ENCODE data around the gene HS2ST1. TPM values are rescaled to one million over a fixed set of nuclear protein-coding genes. Genes with fewer than 3 reads are reported as not detected.

Gene HS2ST1
- polyA plus RNA-seq, 4 donors = 4.1 to 37.8 (median 7.5) TPM

DNA sequence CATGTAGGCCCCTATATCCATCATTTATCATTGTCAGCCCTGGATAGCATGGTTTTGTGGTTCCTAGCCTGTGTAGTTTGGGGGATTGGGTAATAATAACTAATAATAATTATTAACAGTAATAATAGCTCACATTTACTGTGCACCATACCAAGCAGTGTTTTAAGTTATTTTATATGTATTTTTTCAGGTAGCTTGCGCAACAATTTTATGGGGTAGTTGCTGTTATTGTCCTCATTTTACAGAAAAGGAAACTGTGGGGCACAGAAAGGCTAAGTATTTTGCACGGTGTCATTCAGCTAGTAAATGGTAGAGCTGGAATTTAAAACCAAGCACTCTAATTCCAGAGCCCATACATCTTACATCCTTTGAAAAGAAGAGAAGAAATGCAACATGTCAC, 179.8 kb downstream of the HS2ST1 start:
- 93 to 97% (median 96%) methylated on average over 2 of the region's 2 CpGs for WGBS, 3 donors

DNA sequence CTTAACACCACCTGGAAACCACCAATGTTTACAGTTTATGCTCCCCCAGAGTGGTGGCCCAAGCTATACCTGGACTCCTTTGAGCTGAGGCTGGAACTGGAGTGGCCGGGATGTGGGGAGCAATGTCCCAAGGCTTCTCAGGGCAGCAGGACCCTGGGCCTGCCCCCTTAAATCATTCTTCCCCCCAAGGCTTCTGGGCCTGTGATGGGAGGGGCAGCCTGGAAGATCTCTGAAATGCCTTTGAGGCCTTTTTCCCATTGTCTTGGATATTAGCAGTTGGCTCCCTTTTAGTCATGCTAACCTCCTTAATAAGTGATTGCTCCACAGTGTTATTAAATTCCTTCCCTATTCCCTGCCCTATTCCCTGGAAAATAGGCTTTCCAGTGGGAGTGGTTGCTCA, 185.8 kb downstream of the HS2ST1 start:
- DNase-seq (no peak), FAIRE-seq (no peak)
- H3K27me3 ChIP-seq (ENCODE audit: control insufficient read depth in 3 of 3, insufficient read depth in 3 of 3, low read length in 3 of 3) = no peaks in the 10 kb centered on the region
- H3K27ac ChIP-seq (ENCODE audit: low read depth in 1 of 3, low read length in 2 of 3) = no peak overlapping the region
- H3K9me3 ChIP-seq (ENCODE audit: control insufficient read depth in 2 of 2, insufficient read depth in 1 of 2, low read depth in 1 of 2, low read length in 1 of 2) = peaks cover 1 to 14% of the 10 kb centered on the region in 2 donors
- no peak overlapping the region for H3K4me3 ChIP-seq (ENCODE audit: low read depth in 1 of 3, low read length in 3 of 3)
- 100% methylated on average over 1 of the region's 1 CpG for WGBS, 3 donors
- H3K36me3 ChIP-seq (ENCODE audit: control insufficient read depth in 3 of 3, insufficient read depth in 2 of 3, low read depth in 1 of 3, low read length in 3 of 3) = peaks cover 0 to 13% (median 4%) of the 10 kb centered on the region in 3 donors
- H3K4me1 ChIP-seq (ENCODE audit: control insufficient read depth in 3 of 3, insufficient read depth in 2 of 3, low read depth in 1 of 3, low read length in 2 of 3) = no peaks in the 10 kb centered on the region

More for the DNA sequence above, 179.8 kb downstream of the HS2ST1 start:
- Histone ChIP-seq H3K27me3 (ENCODE audit: control insufficient read depth in 3 of 3, insufficient read depth in 3 of 3, low read length in 3 of 3) (no peaks in the 10 kb centered on the region), H3K9me3 (ENCODE audit: control insufficient read depth in 2 of 2, insufficient read depth in 1 of 2, low read depth in 1 of 2, low read length in 1 of 2) (peaks cover 0 to 1% of the 10 kb centered on the region in 2 donors), H3K4me3 (ENCODE audit: low read depth in 1 of 3, low read length in 3 of 3) (no peak overlapping the region), H3K36me3 (ENCODE audit: control insufficient read depth in 3 of 3, insufficient read depth in 2 of 3, low read depth in 1 of 3, low read length in 3 of 3) (peaks cover 0 to 2% (median 0%) of the 10 kb centered on the region in 3 donors), H3K27ac (ENCODE audit: low read depth in 1 of 3, low read length in 2 of 3) (no peak overlapping the region), H3K4me1 (ENCODE audit: control insufficient read depth in 3 of 3, insufficient read depth in 2 of 3, low read depth in 1 of 3, low read length in 2 of 3) (no peaks in the 10 kb centered on the region)
- DNase-seq = no peak
- FAIRE-seq = no peak

DNA sequence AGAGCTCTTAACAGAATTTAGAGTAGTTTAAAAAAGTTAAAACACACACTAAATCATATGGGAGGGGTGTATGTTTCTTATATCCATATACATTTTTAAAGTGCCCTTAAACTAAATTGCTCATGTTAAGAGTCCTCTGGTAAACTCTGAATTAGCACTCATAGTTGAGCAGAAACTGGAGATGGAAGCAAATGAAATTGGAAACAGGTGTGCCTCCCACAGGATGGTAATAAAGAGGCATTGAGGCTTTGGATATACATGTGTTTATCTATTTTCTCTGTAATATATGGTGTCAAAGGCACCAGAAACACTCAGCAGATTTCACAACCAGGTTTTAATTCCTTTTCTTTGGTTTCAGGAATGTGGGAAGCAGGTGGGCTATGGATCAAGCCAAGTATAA, 188.6 kb downstream of the HS2ST1 start:
- Histone ChIP-seq H3K4me3 (ENCODE audit: low read depth in 1 of 3, low read length in 3 of 3) (no peak overlapping the region), H3K4me1 (ENCODE audit: control insufficient read depth in 3 of 3, insufficient read depth in 2 of 3, low read depth in 1 of 3, low read length in 2 of 3) (no peaks in the 10 kb centered on the region), H3K9me3 (ENCODE audit: control insufficient read depth in 2 of 2, insufficient read depth in 1 of 2, low read depth in 1 of 2, low read length in 1 of 2) (peaks cover 1 to 14% of the 10 kb centered on the region in 2 donors), H3K27me3 (ENCODE audit: control insufficient read depth in 3 of 3, insufficient read depth in 3 of 3, low read length in 3 of 3) (no peaks in the 10 kb centered on the region), H3K27ac (ENCODE audit: low read depth in 1 of 3, low read length in 2 of 3) (no peak overlapping the region), H3K36me3 (ENCODE audit: control insufficient read depth in 3 of 3, insufficient read depth in 2 of 3, low read depth in 1 of 3, low read length in 3 of 3) (peaks cover 0 to 13% (median 4%) of the 10 kb centered on the region in 3 donors)
- DNase-seq (no peak), FAIRE-seq (no peak)

DNA sequence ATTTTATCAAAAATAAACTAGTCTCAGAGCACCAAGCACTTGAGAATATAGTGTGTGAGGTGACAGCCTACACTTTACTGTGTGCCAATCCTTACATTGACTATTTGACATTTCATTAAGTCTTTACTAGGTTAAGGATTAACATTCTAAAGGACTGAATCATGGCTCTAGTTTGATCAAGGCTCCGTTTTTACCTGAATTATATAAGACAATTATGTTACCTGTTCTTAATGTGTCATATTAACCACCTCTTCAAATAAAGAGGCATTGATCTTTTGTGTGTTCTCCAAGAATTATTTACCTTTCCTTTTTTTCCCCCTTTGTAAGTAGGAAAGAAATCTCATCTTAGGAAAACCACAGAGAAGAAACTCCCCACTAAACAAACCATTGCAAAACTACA, 189.7 kb downstream of the HS2ST1 start:
- H3K9me3 ChIP-seq (ENCODE audit: control insufficient read depth in 2 of 2, insufficient read depth in 1 of 2, low read depth in 1 of 2, low read length in 1 of 2) = peaks cover 1 to 14% of the 10 kb centered on the region in 2 donors
- no peak overlapping the region for H3K4me3 ChIP-seq (ENCODE audit: low read depth in 1 of 3, low read length in 3 of 3)
- no peak overlapping the region for H3K27ac ChIP-seq (ENCODE audit: low read depth in 1 of 3, low read length in 2 of 3)
- no peak for DNase-seq
- no peaks in the 10 kb centered on the region for H3K27me3 ChIP-seq (ENCODE audit: control insufficient read depth in 3 of 3, insufficient read depth in 3 of 3, low read length in 3 of 3)
- 76 to 94% (median 84%) methylated on average over 1 of the region's 1 CpG for WGBS, 3 donors
- FAIRE-seq = no peak
- peaks cover 0 to 12% (median 4%) of the 10 kb centered on the region in 3 donors for H3K36me3 ChIP-seq (ENCODE audit: control insufficient read depth in 3 of 3, insufficient read depth in 2 of 3, low read depth in 1 of 3, low read length in 3 of 3)
- H3K4me1 ChIP-seq (ENCODE audit: control insufficient read depth in 3 of 3, insufficient read depth in 2 of 3, low read depth in 1 of 3, low read length in 2 of 3) = no peaks in the 10 kb centered on the region

DNA sequence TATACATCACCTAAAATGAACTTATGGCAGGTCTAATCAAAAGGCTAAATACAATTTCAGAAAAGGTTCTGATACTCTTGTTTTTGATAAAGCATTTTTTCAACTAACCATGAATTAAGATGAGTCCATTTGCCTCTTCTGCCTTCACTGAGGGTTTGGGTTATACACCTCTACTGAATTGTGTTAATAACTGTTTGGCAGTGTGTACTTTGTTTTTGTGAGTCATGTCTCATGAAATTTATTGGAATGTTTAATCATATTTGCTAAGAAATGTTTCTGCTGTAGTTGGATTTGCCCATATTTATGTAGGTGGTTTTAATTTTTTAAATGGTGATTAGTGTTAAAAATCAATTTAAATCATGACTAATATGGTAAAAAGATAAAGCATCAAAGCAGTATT, 190.5 kb downstream of the HS2ST1 start:
- no peaks in the 10 kb centered on the region for H3K4me1 ChIP-seq (ENCODE audit: control insufficient read depth in 3 of 3, insufficient read depth in 2 of 3, low read depth in 1 of 3, low read length in 2 of 3)
- peaks cover 0 to 7% (median 4%) of the 10 kb centered on the region in 3 donors for H3K36me3 ChIP-seq (ENCODE audit: control insufficient read depth in 3 of 3, insufficient read depth in 2 of 3, low read depth in 1 of 3, low read length in 3 of 3)
- H3K4me3 ChIP-seq (ENCODE audit: low read depth in 1 of 3, low read length in 3 of 3) = no peak overlapping the region
- H3K9me3 ChIP-seq (ENCODE audit: control insufficient read depth in 2 of 2, insufficient read depth in 1 of 2, low read depth in 1 of 2, low read length in 1 of 2) = peaks cover 0 to 10% of the 10 kb centered on the region in 2 donors
- no peak for FAIRE-seq
- no peak for DNase-seq
- H3K27me3 ChIP-seq (ENCODE audit: control insufficient read depth in 3 of 3, insufficient read depth in 3 of 3, low read length in 3 of 3) = no peaks in the 10 kb centered on the region
- H3K27ac ChIP-seq (ENCODE audit: low read depth in 1 of 3, low read length in 2 of 3) = no peak overlapping the region

DNA sequence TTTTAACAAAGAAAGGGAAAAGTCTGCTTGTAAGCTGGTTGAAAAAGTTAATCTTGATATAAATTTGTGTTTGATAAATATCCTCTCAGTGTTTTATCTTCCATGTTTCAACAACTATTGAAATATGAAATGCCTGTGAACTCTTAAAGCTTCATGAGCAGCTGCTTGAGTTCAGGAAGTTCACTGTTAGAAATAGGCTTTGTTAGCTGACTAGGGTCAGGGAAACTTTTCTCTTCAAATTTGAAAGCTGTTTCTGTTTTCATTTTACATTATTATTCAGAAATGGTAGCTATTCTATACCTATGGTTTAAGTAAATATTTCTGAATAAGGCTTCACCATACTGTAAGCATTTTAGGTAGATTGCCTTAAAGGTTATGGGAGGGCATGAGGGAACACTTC, 191.7 kb downstream of the HS2ST1 start:
- FAIRE-seq (no peak), DNase-seq (no peak)
- H3K9me3 ChIP-seq (ENCODE audit: control insufficient read depth in 2 of 2, insufficient read depth in 1 of 2, low read depth in 1 of 2, low read length in 1 of 2) = no peaks in the 10 kb centered on the region
- no peaks in the 10 kb centered on the region for H3K4me1 ChIP-seq (ENCODE audit: control insufficient read depth in 3 of 3, insufficient read depth in 2 of 3, low read depth in 1 of 3, low read length in 2 of 3)
- H3K27ac ChIP-seq (ENCODE audit: low read depth in 1 of 3, low read length in 2 of 3) = no peak overlapping the region
- H3K36me3 ChIP-seq (ENCODE audit: control insufficient read depth in 3 of 3, insufficient read depth in 2 of 3, low read depth in 1 of 3, low read length in 3 of 3) = peaks cover 0 to 2% (median 0%) of the 10 kb centered on the region in 3 donors
- no peaks in the 10 kb centered on the region for H3K27me3 ChIP-seq (ENCODE audit: control insufficient read depth in 3 of 3, insufficient read depth in 3 of 3, low read length in 3 of 3)
- no peak overlapping the region for H3K4me3 ChIP-seq (ENCODE audit: low read depth in 1 of 3, low read length in 3 of 3)

DNA sequence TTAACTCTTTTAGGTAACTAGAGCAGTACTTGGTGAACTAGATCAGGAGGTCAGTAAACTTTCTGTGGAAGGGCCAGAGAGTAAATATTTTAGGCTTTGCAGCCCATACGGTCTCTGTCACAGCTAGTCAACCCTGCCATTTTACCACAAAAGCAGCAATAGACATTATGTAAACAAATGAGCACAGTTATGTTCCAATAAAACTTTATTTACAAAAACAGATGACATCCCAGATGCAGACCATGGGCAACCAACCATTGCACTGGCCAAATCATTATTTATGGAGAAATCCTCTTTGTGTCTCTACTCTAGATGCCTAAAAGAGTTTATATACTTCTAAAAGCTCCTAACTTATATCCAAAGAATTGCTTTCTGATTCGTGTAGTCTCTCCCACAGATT, 192.4 kb downstream of the HS2ST1 start:
- no peaks in the 10 kb centered on the region for H3K9me3 ChIP-seq (ENCODE audit: control insufficient read depth in 2 of 2, insufficient read depth in 1 of 2, low read depth in 1 of 2, low read length in 1 of 2)
- no peak overlapping the region for H3K4me3 ChIP-seq (ENCODE audit: low read depth in 1 of 3, low read length in 3 of 3)
- no peaks in the 10 kb centered on the region for H3K27me3 ChIP-seq (ENCODE audit: control insufficient read depth in 3 of 3, insufficient read depth in 3 of 3, low read length in 3 of 3)
- DNase-seq (no peak), FAIRE-seq (no peak)
- WGBS, 3 donors = 74 to 82% (median 79%) methylated on average over 2 of the region's 2 CpGs
- H3K4me1 ChIP-seq (ENCODE audit: control insufficient read depth in 3 of 3, insufficient read depth in 2 of 3, low read depth in 1 of 3, low read length in 2 of 3) = peaks cover 0 to 1% (median 0%) of the 10 kb centered on the region in 3 donors
- H3K36me3 ChIP-seq (ENCODE audit: control insufficient read depth in 3 of 3, insufficient read depth in 2 of 3, low read depth in 1 of 3, low read length in 3 of 3) = peaks cover 0 to 2% (median 0%) of the 10 kb centered on the region in 3 donors
- no peak overlapping the region for H3K27ac ChIP-seq (ENCODE audit: low read depth in 1 of 3, low read length in 2 of 3)

DNA sequence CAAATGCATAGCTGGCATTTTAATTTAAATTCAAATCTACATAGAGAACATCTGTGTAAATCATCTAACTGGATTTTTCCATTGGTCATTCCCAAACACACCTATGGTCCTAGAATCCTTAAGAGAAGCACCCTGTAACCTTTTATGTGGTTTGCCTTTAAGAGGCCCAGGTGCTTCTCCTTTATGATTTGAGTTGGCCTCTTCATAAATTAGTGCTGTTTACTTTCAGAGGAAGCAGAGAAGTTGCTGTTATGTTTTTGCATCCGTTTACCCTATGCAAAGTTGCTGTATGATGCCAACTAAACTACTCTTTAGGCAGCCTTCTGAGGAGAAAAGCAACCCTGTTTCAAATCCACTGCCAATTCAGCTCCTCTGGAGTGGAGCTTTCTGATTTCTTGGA, 193.8 kb downstream of the HS2ST1 start:
- WGBS, 3 donors = 73 to 91% (median 79%) methylated on average over 1 of the region's 1 CpG

DNA sequence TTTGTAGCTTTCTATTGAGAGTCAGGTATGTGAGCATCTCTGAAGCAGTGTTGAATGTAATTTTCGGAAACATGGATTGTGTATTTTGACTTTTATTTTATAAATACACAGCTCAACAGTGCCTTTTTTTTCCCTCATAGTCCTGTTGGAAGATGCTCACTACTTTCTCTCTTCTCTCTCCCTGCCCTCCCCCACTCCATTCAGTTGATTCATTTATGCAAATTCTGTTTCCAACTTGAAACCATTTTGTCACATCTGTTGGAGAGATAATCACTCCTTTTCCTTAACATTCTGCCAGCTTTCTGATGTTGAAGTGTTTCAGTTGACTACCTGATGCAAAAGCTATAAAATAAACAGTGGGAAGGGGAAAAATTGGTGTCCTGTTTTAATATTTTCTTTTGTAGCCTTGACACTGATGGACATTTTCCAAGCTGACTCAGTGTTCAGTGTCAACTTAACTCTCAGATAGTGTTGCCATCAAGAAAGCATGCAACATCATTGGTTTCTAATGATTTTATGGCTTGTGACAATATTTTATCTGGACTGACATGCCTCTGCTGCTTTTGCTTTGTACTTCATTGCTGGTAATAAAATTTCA, 194.5 kb downstream of the HS2ST1 start:
- WGBS, 3 donors = 86 to 100% (median 90%) methylated on average over 1 of the region's 1 CpG
- DNase-seq = no peak

More for the DNA sequence above, 193.8 kb downstream of the HS2ST1 start:
- peaks cover 0 to 2% (median 0%) of the 10 kb centered on the region in 3 donors for H3K36me3 ChIP-seq (ENCODE audit: control insufficient read depth in 3 of 3, insufficient read depth in 2 of 3, low read depth in 1 of 3, low read length in 3 of 3)
- H3K9me3 ChIP-seq (ENCODE audit: control insufficient read depth in 2 of 2, insufficient read depth in 1 of 2, low read depth in 1 of 2, low read length in 1 of 2) = no peaks in the 10 kb centered on the region
- no peak overlapping the region for H3K4me3 ChIP-seq (ENCODE audit: low read depth in 1 of 3, low read length in 3 of 3)
- H3K27ac ChIP-seq (ENCODE audit: low read depth in 1 of 3, low read length in 2 of 3) = no peak overlapping the region
- H3K27me3 ChIP-seq (ENCODE audit: control insufficient read depth in 3 of 3, insufficient read depth in 3 of 3, low read length in 3 of 3) = no peaks in the 10 kb centered on the region
- DNase-seq (no peak), FAIRE-seq (no peak)
- H3K4me1 ChIP-seq (ENCODE audit: control insufficient read depth in 3 of 3, insufficient read depth in 2 of 3, low read depth in 1 of 3, low read length in 2 of 3) = peaks cover 0 to 2% (median 0%) of the 10 kb centered on the region in 3 donors

More for the DNA sequence above, 194.5 kb downstream of the HS2ST1 start:
- peaks cover 0 to 2% (median 0%) of the 10 kb centered on the region in 3 donors for H3K4me1 ChIP-seq (ENCODE audit: control insufficient read depth in 3 of 3, insufficient read depth in 2 of 3, low read depth in 1 of 3, low read length in 2 of 3)
- H3K4me3 ChIP-seq (ENCODE audit: low read depth in 1 of 3, low read length in 3 of 3) = no peak overlapping the region
- no peaks in the 10 kb centered on the region for H3K36me3 ChIP-seq (ENCODE audit: control insufficient read depth in 3 of 3, insufficient read depth in 2 of 3, low read depth in 1 of 3, low read length in 3 of 3)
- no peak for FAIRE-seq
- no peaks in the 10 kb centered on the region for H3K9me3 ChIP-seq (ENCODE audit: control insufficient read depth in 2 of 2, insufficient read depth in 1 of 2, low read depth in 1 of 2, low read length in 1 of 2)
- no peaks in the 10 kb centered on the region for H3K27me3 ChIP-seq (ENCODE audit: control insufficient read depth in 3 of 3, insufficient read depth in 3 of 3, low read length in 3 of 3)
- no peak overlapping the region for H3K27ac ChIP-seq (ENCODE audit: low read depth in 1 of 3, low read length in 2 of 3)
